Neural cell (in vitro differentiated cells): ENCODE results near the gene CCDC136. TPM values are rescaled to one million over a fixed set of nuclear protein-coding genes. Genes with fewer than 3 reads are reported as not detected.

Source experiments
- H2AFZ ChIP-seq: fragments of 200-600, 300-800 bp; sonication (generic), shearing (Covaris generic); 2 replicates; pipeline ENCODE4 v1.6.0; 2014; ENCODE audit warnings: low read depth, mild to moderate bottlenecking, antibody characterized with exemption, low read length, moderate library complexity
- H3F3A ChIP-seq: fragments of 200-600 bp; shearing (Covaris generic); 2 replicates; pipeline ENCODE4 v1.6.1; 2016; ENCODE audit warnings: mild to moderate bottlenecking, moderate library complexity, mixed read lengths, antibody characterized with exemption, low read length; ENCODE audit not compliant: insufficient read depth, poor library complexity, severe bottlenecking
- H3K27ac ChIP-seq: fragments of 200-600, 300-800 bp; sonication (generic), shearing (Covaris generic); 2 replicates; pipeline ENCODE4 v1.5.1; 2014; ENCODE audit warnings: mild to moderate bottlenecking, low read length, moderate library complexity
- H3K27me3 ChIP-seq: fragments of 300-800, 200-600 bp; sonication (generic), shearing (Covaris generic); 2 replicates; pipeline ENCODE4 v1.6.0; 2014; ENCODE audit warnings: mild to moderate bottlenecking, low read depth, low read length, moderate library complexity; ENCODE audit not compliant: insufficient read depth
- H3K36me3 ChIP-seq: fragments of 300-800, 200-600 bp; sonication (generic), shearing (Covaris generic); 2 replicates; pipeline ENCODE4 v1.5.1; 2014; ENCODE audit warnings: mild to moderate bottlenecking, antibody characterized with exemption, low read length, moderate library complexity; ENCODE audit not compliant: insufficient read depth
- H3K4me2 ChIP-seq: fragments of 300-800, 200-600 bp; sonication (generic), shearing (Covaris generic); 2 replicates; pipeline ENCODE4 v1.6.0; 2014; ENCODE audit warnings: mild to moderate bottlenecking, low read length
- H3K4me3 ChIP-seq: fragments of 300-800, 200-600 bp; sonication (generic), shearing (Covaris generic); 2 replicates; pipeline ENCODE4 v1.5.1; 2014; ENCODE audit warnings: mild to moderate bottlenecking, low read length, moderate library complexity
- H3K79me2 ChIP-seq: fragments of 200-600 bp; shearing (Covaris generic); replicated peaks from 2 replicates; pipeline ENCODE4 v1.6.0; 2014; ENCODE audit warnings: mild to moderate bottlenecking, low read length, moderate library complexity; ENCODE audit not compliant: insufficient read depth
- H3K9ac ChIP-seq: fragments of 300-800, 200-600 bp; sonication (generic), shearing (Covaris generic); 2 replicates; pipeline ENCODE4 v1.6.1; 2016; ENCODE audit warnings: mild to moderate bottlenecking, low read length, mixed read lengths
- H3K9me2 ChIP-seq: fragments of 200-600 bp; shearing (Covaris generic); 2 replicates; pipeline ENCODE4 v1.6.1; 2016; ENCODE audit warnings: mild to moderate bottlenecking, low read length, mixed read lengths; ENCODE audit not compliant: insufficient read depth
- H3K9me3 ChIP-seq: fragments of 200-600, 300-800 bp; sonication (generic), shearing (Covaris generic); 2 replicates; pipeline ENCODE4 v1.6.1; 2016; ENCODE audit warnings: mild to moderate bottlenecking, mixed run types, low read length, moderate library complexity, mixed read lengths
- H4K20me1 ChIP-seq: fragments of 200-600 bp; shearing (Covaris generic); 2 replicates; pipeline ENCODE4 v1.6.1; 2016; ENCODE audit warnings: mild to moderate bottlenecking, mixed run types; ENCODE audit not compliant: insufficient read depth
- EP300 ChIP-seq: fragments of 450-650 bp; conservative IDR thresholded peaks from 2 replicates; pipeline ENCODE4 v1.6.1; 2014; ENCODE audit warnings: antibody characterized with exemption, mild to moderate bottlenecking, moderate library complexity; ENCODE audit not compliant: poor library complexity, severe bottlenecking
- EZH2 ChIP-seq: fragments of 200-600, 300-800 bp; shearing (Covaris generic), sonication (generic); IDR thresholded peaks from 2 replicates; pipeline ENCODE4 v1.6.1; 2014; ENCODE audit warnings: antibody characterized with exemption, low read length, borderline replicate concordance, mild to moderate bottlenecking; ENCODE audit not compliant: insufficient read depth, poor library complexity, severe bottlenecking
- MXI1 ChIP-seq: fragments of 450-650 bp; conservative IDR thresholded peaks from 2 replicates; pipeline ENCODE4 v1.6.1; 2014; ENCODE audit warnings: antibody characterized with exemption, mild to moderate bottlenecking; ENCODE audit not compliant: poor library complexity, severe bottlenecking
- POLR2AphosphoS5 ChIP-seq: IDR thresholded peaks from 2 replicates; pipeline ENCODE4 v1.6.1; 2012
- RAD21 ChIP-seq: fragments of 450-650 bp; conservative IDR thresholded peaks from 2 replicates; pipeline ENCODE4 v1.6.1; 2014; ENCODE audit warnings: antibody characterized with exemption, mild to moderate bottlenecking, moderate library complexity
- REST ChIP-seq: IDR thresholded peaks from 2 replicates; pipeline ENCODE4 v1.6.1; 2012; ENCODE audit warnings: borderline replicate concordance
- SMC3 ChIP-seq: fragments of 450-650 bp; conservative IDR thresholded peaks from 2 replicates; pipeline ENCODE4 v1.6.1; 2014; ENCODE audit warnings: antibody characterized with exemption, mild to moderate bottlenecking, moderate library complexity; ENCODE audit not compliant: poor library complexity
- TAF1 ChIP-seq: IDR thresholded peaks from 2 replicates; pipeline ENCODE4 v1.6.1; 2012; ENCODE audit warnings: low read depth
- polyA plus RNA-seq: library from polyadenylated mRNA; depleted of rRNA; stranded (reverse); fragments of >200 nt; gene quantifications from 2 replicates; pipeline ENCODE4 v1.2.3, GENCODE V29; 2014
- TF ChIP-seq, protein P1 (sequence below): fragments of 450-650 bp; IDR thresholded peaks from 2 replicates; pipeline ENCODE4 v1.5.1; 2014; ENCODE audit warnings: antibody characterized with exemption, mild to moderate bottlenecking, moderate library complexity; ENCODE audit not compliant: poor library complexity, severe bottlenecking

CCDC136 gene
- polyA plus RNA-seq, 1 donor from 2014 or later, result 42.5 TPM

DNA sequence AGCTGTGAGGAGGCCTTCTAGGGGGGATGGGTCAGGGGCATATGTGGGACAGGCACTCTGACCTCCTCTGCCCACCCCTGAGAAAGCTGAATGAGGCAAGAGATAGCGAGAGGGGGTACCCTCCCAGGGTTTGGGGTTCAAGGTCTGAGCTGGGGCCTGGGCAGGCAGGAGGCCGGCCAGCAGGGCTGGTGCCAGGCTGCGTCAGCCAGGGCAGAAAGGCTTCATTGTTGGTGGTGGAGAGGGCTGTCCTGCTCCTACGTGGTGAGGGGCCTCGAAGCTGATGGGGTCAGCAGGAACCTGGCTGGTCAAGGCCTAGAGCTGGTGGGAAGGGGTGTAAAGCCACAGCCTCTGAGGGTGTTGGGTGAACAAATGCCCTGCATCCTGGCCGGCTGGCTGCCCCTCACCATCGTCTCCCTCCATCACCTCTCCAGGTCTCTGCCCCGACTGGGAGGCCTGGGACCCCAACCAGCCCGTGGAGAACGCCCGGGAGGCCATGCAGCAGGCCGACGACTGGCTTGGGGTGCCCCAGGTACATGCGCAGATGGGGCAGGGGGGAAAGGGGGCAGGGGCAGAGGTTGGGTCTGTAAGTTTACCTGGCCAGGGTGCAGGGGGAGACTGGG, 45.1 kb downstream of the CCDC136 start:
- H3K9ac ChIP-seq, result no peak overlapping the region
- TF ChIP-seq, protein P1, sequence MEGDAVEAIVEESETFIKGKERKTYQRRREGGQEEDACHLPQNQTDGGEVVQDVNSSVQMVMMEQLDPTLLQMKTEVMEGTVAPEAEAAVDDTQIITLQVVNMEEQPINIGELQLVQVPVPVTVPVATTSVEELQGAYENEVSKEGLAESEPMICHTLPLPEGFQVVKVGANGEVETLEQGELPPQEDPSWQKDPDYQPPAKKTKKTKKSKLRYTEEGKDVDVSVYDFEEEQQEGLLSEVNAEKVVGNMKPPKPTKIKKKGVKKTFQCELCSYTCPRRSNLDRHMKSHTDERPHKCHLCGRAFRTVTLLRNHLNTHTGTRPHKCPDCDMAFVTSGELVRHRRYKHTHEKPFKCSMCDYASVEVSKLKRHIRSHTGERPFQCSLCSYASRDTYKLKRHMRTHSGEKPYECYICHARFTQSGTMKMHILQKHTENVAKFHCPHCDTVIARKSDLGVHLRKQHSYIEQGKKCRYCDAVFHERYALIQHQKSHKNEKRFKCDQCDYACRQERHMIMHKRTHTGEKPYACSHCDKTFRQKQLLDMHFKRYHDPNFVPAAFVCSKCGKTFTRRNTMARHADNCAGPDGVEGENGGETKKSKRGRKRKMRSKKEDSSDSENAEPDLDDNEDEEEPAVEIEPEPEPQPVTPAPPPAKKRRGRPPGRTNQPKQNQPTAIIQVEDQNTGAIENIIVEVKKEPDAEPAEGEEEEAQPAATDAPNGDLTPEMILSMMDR, result no peak
- TF ChIP-seq MXI1, result no peak
- no peak for TF ChIP-seq EZH2
- no peak for TF ChIP-seq REST
- no peak for TF ChIP-seq EP300
- TF ChIP-seq POLR2AphosphoS5, result no peak
- TF ChIP-seq SMC3, result no peak
- TF ChIP-seq RAD21, result no peak
- no peak for TF ChIP-seq TAF1
- H3K9me3 ChIP-seq, result no peaks in the 10 kb centered on the region
- no peaks in the 10 kb centered on the region for H4K20me1 ChIP-seq
- H3K79me2 ChIP-seq, result no peaks in the 10 kb centered on the region
- no peak overlapping the region for H2AFZ ChIP-seq
- H3K9me2 ChIP-seq, result no peaks in the 10 kb centered on the region
- peaks cover under 1% of the 10 kb centered on the region for H3K27me3 ChIP-seq
- no peak overlapping the region for H3K27ac ChIP-seq
- no peak overlapping the region for H3K4me2 ChIP-seq
- H3K4me3 ChIP-seq, result no peak overlapping the region
- H3K36me3 ChIP-seq, result no peaks in the 10 kb centered on the region
- H3F3A ChIP-seq, result no peaks in the 10 kb centered on the region

- no peaks in the 10 kb centered on the region for H3K27me3 ChIP-seq
- H3K4me3 ChIP-seq, result no peak overlapping the region
- no peaks in the 10 kb centered on the region for H3K36me3 ChIP-seq
- no peaks in the 10 kb centered on the region for H4K20me1 ChIP-seq
- no peaks in the 10 kb centered on the region for H3K9me3 ChIP-seq
- no peak overlapping the region for H2AFZ ChIP-seq
- no peak overlapping the region for H3K27ac ChIP-seq
- no peak for TF ChIP-seq EZH2
- TF ChIP-seq REST, result no peak
- TF ChIP-seq POLR2AphosphoS5, result no peak
- no peak for TF ChIP-seq SMC3
- TF ChIP-seq, protein P1, result no peak
- TF ChIP-seq TAF1, result no peak
- TF ChIP-seq MXI1, result no peak
- no peak for TF ChIP-seq EP300
- no peak overlapping the region for H3K4me2 ChIP-seq
- no peaks in the 10 kb centered on the region for H3K9me2 ChIP-seq
- no peak overlapping the region for H3K9ac ChIP-seq
- H3K79me2 ChIP-seq, result no peaks in the 10 kb centered on the region
- no peaks in the 10 kb centered on the region for H3F3A ChIP-seq
These were observed 45.8 kb downstream of the CCDC136 start for GRCh38 chr7:128837521-128837921.
